GM18861 (cell line): ENCODE measurements around the gene ABL2.
"Not testable (repeated sequence)": the region's sequence is repeated elsewhere in the genome, so short reads cannot be mapped to it uniquely, and the experiment has no call there.

Experiments
- ATAC-seq: cut with Tn5 transposase; IDR thresholded peaks from one replicate; pipeline ENCODE4 v1.9.1; 2021; ENCODE audit not compliant: unreplicated experiment

ABL2 gene

GRCh38 chr1:179141592-179142251, 87.8 kb downstream of the ABL2 start:
- ATAC-seq = no peak

- ATAC-seq = not testable (repeated sequence)
Observed at GRCh38 chr1:179138755-179139154, 90.7 kb downstream of the ABL2 start.

GRCh38 chr1:179137617-179138255, 91.7 kb downstream of the ABL2 start:
- ATAC-seq = no peak

GRCh38 chr1:179135707-179136106, 93.8 kb downstream of the ABL2 start:
- not testable (repeated sequence) for ATAC-seq

GRCh38 chr1:179135168-179135567, 94.3 kb downstream of the ABL2 start:
- not testable (repeated sequence) for ATAC-seq

- peak; percentile 98 for ATAC-seq
Observed at GRCh38 chr1:179129702-179130473, 99.6 kb downstream of the ABL2 start.

- no peak for ATAC-seq
Observed at GRCh38 chr1:179128520-179128919, 101.0 kb downstream of the ABL2 start.

- ATAC-seq = no peak
Observed at GRCh38 chr1:179127163-179127895, 102.1 kb downstream of the ABL2 start.

GRCh38 chr1:179126338-179127060, 103.0 kb downstream of the ABL2 start:
- ATAC-seq = no peak

GRCh38 chr1:179124873-179125272, 104.6 kb downstream of the ABL2 start:
- ATAC-seq = no peak

- ATAC-seq = no peak
Observed at GRCh38 chr1:179121159-179121938, 108.1 kb downstream of the ABL2 start.

GRCh38 chr1:179120736-179121135, 108.7 kb downstream of the ABL2 start:
- ATAC-seq = no peak

GRCh38 chr1:179119513-179119912, 110.0 kb downstream of the ABL2 start:
- ATAC-seq = no peak

GRCh38 chr1:179115181-179115580, 114.3 kb downstream of the ABL2 start:
- no peak for ATAC-seq

- no peak for ATAC-seq
Observed at GRCh38 chr1:179108644-179109043, 120.8 kb downstream of the ABL2 start.

- no peak for ATAC-seq
Observed at GRCh38 chr1:179107706-179108629, 121.5 kb downstream of the ABL2 start.

GRCh38 chr1:179105393-179105792, 124.1 kb downstream of the ABL2 start:
- ATAC-seq = no peak

- ATAC-seq = no peak
Observed at GRCh38 chr1:179104611-179105250, 124.7 kb downstream of the ABL2 start.
